ENCODE results near the gene ANXA8.

- TF ChIP-seq POLR2A (IDR thresholded peaks at IDR 0.05) (no peak), POLR2AphosphoS5 (IDR thresholded peaks at IDR 0.05) (no peak), EP300 (IDR thresholded peaks at IDR 0.05) (no peak)
- TF ChIP-seq, protein P1, sequence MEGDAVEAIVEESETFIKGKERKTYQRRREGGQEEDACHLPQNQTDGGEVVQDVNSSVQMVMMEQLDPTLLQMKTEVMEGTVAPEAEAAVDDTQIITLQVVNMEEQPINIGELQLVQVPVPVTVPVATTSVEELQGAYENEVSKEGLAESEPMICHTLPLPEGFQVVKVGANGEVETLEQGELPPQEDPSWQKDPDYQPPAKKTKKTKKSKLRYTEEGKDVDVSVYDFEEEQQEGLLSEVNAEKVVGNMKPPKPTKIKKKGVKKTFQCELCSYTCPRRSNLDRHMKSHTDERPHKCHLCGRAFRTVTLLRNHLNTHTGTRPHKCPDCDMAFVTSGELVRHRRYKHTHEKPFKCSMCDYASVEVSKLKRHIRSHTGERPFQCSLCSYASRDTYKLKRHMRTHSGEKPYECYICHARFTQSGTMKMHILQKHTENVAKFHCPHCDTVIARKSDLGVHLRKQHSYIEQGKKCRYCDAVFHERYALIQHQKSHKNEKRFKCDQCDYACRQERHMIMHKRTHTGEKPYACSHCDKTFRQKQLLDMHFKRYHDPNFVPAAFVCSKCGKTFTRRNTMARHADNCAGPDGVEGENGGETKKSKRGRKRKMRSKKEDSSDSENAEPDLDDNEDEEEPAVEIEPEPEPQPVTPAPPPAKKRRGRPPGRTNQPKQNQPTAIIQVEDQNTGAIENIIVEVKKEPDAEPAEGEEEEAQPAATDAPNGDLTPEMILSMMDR (IDR thresholded peaks at IDR 0.05) = no peak
Measured at GRCh38 chr10:47456794-47457527, 27.0 kb downstream of the ANXA8 start.
